Fibroblast of skin of left quadriceps (primary cell): ENCODE data around the gene ERGIC3.

Experiments
- DNase-seq, 2 experiments: peaks; one replicate each; pipeline ENCODE4 v3.0.0-alpha.2; 2013; ENCODE audit warnings: low read depth in 2 of 2

The ERGIC3 gene

GRCh38 chr20:35561268-35561667 lies 19.4 kb downstream of the ERGIC3 start:
- DNase-seq, result no peak

- no peak for DNase-seq
Observed at GRCh38 chr20:35561671-35562070, 19.8 kb downstream of the ERGIC3 start.

GRCh38 chr20:35562541-35563110 lies 20.7 kb downstream of the ERGIC3 start:
- no peak for DNase-seq

GRCh38 chr20:35563834-35564233 lies 22.0 kb downstream of the ERGIC3 start:
- no peak for DNase-seq

- no peak for DNase-seq
Observed at GRCh38 chr20:35564905-35565304, 23.0 kb downstream of the ERGIC3 start.

GRCh38 chr20:35568645-35569044 lies 26.8 kb downstream of the ERGIC3 start:
- DNase-seq, result no peak

GRCh38 chr20:35571555-35571954 lies 29.7 kb downstream of the ERGIC3 start:
- DNase-seq, result no peak

- DNase-seq, result no peak
Observed at GRCh38 chr20:35572838-35573237, 31.0 kb downstream of the ERGIC3 start.

- DNase-seq, result no peak
Observed at GRCh38 chr20:35575958-35576357, 34.1 kb downstream of the ERGIC3 start.

- DNase-seq, result no peak
Observed at GRCh38 chr20:35576816-35577215, 34.9 kb downstream of the ERGIC3 start.

- DNase-seq, result no peak
Observed at GRCh38 chr20:35578469-35578868, 36.6 kb downstream of the ERGIC3 start.

GRCh38 chr20:35579196-35579595 lies 37.3 kb downstream of the ERGIC3 start:
- DNase-seq, result no peak

GRCh38 chr20:35582131-35582530 lies 40.3 kb downstream of the ERGIC3 start:
- DNase-seq, result no peak

GRCh38 chr20:35582741-35583404 lies 41.0 kb downstream of the ERGIC3 start:
- no peak for DNase-seq

- DNase-seq, result no peak
Observed at GRCh38 chr20:35583636-35584560, 42.0 kb downstream of the ERGIC3 start.

- DNase-seq, result no peak
Observed at GRCh38 chr20:35586751-35587425, 45.0 kb downstream of the ERGIC3 start.

- DNase-seq, result no peak
Observed at GRCh38 chr20:35587436-35587835, 45.6 kb downstream of the ERGIC3 start.

- DNase-seq, result no peak
Observed at GRCh38 chr20:35588397-35588796, 46.5 kb downstream of the ERGIC3 start.

- no peak for DNase-seq
Observed at GRCh38 chr20:35592339-35592974, 50.6 kb downstream of the ERGIC3 start.

- DNase-seq, result no peak
Observed at GRCh38 chr20:35595456-35595855, 53.6 kb downstream of the ERGIC3 start.

- DNase-seq, result no peak
Observed at GRCh38 chr20:35595901-35596300, 54.0 kb downstream of the ERGIC3 start.

- DNase-seq, result no peak
Observed at GRCh38 chr20:35597186-35597585, 55.3 kb downstream of the ERGIC3 start.
